GM19193 (cell line): ENCODE measurements around the gene SLC25A40.

ENCODE experiments used
- POLR2A ChIP-seq: IDR thresholded peaks from 4 replicates; pipeline ENCODE4 v1.6.1; 2011; ENCODE audit not compliant: insufficient read depth, insufficient read length; ENCODE audit errors: extremely low read depth

Gene SLC25A40

DNA sequence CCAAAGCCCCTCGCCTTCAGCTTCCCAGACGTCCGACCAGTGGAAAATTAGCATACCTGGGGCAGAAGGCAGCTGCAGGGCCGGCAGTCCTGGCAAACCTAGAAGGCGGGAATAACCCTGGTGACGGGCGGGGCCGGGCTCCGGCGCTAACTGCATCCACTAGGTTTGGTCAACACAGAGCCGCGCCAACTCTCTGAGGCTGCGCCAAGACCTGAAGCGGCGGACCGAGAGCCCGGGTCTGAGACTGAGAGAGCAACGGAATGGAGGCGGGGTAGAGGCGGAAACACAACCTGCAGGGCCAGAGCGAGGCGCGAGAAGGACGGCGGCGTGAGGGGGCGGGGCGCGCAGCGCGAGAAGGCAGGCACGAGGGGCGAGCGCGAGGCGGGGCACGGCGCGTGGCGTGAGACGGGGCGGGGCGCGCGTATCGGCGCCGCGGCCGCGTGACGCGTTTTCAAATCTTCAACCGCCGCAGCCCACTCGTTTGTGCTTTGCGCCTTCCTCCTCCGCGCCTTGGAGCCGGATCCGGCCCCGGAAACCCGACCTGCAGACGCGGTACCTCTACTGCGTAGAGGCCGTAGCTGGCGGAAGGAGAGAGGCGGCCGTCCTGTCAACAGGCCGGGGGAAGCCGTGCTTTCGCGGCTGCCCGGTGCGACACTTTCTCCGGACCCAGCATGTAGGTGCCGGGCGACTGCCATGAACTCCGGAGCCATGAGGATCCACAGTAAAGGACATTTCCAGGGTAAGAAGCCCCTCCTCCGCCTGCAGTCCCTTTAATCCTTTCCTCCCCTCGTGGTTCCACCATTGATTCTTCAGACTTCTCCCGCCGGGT, at the start of gene SLC25A40, which contains the start of gene DBF4:
TSS of gene SLC25A40 (minus strand) at position 321 of the 829 bp plus-strand sequence. CDS start 17,633 bp downstream, outside the sequence.
TSS of gene DBF4 (plus strand) at position 454 of the 829 bp plus-strand sequence. CDS start at position 694, 240 bp downstream.
- TF ChIP-seq POLR2A: peak; percentile 86

DNA sequence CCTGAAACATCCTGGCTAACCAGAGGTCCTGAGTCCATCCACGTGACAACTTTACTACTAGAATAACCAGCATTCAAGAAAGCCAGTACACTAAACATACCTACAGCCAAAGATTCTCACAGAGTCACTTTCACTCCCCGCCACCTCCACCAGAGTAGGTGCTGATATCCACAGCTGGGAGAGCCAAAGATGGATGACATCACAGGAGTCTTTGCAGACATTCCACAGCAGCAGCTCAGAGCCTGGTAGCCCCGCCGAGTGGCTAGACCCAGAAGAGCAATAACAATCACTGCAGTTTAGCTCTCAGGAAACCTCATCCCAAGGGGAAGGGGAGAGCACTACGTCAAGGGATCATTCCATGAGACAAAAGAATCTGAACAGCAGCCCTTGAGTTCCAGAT, 44.4 kb upstream of the SLC25A40 start:
- no peak for TF ChIP-seq POLR2A

- TF ChIP-seq POLR2A: no peak
Measured at GRCh38 chr7:87919875-87920274, 43.7 kb upstream of the SLC25A40 start.

- TF ChIP-seq POLR2A: no peak
Measured at GRCh38 chr7:87918740-87919139, 42.6 kb upstream of the SLC25A40 start.

GRCh38 chr7:87912121-87912520, 36.0 kb upstream of the SLC25A40 start:
- TF ChIP-seq POLR2A: no peak

- TF ChIP-seq POLR2A: no peak
Measured at GRCh38 chr7:87899255-87899654, 23.1 kb upstream of the SLC25A40 start.

DNA sequence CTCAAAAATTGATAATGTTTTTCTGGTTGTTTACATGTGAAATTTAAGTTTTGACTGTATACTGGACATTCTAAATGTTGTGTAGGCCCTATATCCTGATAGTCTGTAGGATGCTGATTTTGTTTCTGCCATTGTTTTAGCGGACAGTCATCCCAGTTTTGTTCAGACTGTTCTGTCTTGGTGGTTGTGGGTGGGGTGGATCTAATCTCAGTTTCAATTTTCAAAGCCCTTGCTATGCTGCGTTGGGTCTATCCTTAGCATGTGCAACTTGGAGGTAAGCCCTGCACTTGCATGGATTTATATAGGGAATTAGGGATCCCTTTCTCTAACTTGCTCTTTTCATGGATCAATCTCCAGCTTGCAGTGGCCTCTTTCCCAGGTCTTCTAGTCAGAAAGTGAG, 19.2 kb upstream of the SLC25A40 start:
- TF ChIP-seq POLR2A: no peak

GRCh38 chr7:87886875-87887274, 10.7 kb upstream of the SLC25A40 start:
- TF ChIP-seq POLR2A: no peak

DNA sequence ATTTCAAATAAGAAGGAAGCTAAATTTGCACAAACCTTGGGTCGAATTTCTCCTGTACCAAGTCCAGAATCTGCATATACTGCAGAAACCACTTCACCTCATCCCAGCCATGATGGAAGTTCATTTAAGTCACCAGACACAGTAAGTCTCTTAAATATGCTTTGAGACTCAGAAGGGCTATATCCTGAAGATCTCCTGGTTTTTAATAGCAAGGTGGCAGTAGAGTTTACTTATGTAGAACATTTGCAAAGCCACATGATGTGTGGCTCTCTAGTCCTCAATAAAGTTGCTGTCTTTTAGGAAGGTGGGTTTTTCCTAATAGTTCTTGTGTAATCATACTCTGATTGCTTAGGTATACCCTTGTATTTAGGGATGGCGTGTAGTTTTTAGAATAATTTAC, 8.9 kb upstream of the SLC25A40 start:
- TF ChIP-seq POLR2A: no peak

DNA sequence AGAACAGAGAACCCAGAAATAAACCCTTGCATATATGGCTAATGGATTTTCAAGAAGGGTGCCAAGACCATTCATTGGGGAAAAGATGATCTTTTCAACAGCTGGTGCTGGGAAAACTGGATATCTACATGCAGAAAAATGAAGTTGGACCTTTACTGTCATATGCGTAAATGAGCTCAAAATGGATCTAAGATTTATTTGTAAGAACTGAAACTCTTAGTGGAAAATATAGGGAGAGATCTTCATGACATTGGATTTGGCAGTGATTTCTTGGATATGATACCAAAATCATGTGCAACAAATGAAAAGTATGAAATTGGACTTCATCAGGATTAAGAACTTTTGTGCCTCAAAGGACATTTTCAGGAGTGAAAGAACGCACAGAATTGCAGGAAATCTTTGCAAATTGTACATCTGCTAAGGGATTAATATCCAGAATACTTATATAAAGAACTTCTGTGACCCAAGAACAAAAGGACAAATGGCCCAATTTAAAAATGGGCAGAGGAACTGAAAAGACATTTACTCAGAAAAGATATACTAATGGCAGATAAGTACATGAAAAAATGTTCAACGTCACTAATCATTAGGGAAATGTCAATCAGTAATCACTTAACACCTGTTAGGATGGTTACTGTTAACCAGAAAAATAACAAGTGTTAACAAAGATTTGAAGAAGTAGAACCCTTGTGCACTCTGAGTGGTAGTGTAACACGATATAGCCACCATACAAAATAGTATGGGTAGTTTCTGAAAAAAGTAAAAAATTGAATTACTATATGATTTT, 6.2 kb upstream of the SLC25A40 start:
- TF ChIP-seq POLR2A: no peak

DNA sequence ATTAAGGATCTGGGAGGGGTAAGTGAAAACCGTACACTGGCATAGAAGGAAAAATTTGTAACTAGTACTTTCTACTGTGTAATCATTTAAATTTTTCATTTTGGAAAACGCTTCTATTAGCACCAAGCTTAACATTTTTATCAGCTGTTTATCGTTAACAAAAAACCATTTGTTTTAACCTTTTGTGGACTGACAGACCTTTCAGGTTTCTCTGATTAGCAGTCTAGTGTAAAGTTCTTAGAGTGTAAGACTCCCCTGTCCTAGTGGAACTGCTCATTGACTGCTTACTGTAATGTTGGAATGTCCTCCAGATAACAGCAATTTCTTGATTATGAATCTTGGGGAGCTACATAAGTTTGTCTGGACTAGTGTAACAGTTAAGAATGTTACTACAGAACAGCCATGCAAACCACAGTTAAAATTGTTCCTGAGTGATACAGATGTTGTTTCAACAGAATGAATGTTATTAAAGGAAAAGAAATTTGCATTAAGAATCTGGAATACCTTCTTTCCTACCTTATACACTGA, 2.1 kb upstream of the SLC25A40 start:
- TF ChIP-seq POLR2A: no peak

DNA sequence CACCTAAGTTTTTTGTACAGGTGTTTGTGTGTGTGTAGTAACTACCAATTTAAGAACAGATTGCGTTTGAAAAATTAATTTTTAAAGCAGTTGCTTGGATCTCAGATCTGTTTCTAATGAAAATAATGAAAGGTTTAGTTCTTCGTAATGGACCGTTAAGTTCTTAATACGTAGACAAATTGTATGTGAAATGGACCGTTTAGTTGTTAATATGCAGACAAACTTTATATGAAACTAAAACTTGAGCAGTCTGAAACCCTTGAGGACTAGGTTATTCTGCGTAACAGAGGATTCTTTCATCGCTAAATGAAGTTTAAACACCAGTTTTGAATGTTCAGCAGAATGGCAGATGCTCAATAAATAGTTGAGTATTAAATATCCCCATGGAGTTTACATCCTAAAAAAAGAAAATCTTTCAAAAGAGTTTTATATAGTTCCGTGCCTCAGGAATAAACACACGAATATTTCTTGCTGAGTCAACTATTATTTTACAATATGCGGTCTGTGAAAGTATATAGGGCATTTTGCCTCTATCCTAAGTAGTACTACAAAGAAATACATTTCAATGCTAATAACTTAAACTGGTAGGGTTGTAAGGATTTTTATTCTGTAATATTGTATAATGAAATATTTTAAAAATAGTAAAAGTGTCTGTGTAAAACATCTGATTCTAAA, 1.3 kb upstream of the SLC25A40 start:
- no peak for TF ChIP-seq POLR2A

DNA sequence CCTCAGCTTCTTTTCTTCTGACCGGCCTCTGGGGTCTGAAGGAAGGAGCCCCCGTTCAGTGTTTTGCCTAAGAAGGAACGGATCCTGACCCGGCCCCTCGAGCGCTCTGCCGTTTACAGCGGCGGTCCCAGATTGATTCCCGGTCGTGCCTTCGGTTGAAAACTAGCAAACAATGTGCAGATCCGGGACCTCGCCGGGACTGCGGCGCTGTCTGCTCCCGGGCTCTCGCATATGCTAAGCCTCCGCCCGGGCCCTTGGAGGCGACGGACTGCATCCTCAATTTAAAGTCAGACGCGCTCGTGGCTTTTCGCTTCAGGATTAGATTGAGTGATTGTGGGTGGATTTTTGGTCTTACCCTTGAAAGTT, 692 bp upstream of the SLC25A40 start:
- TF ChIP-seq POLR2A: no peak

- no peak for TF ChIP-seq POLR2A
Measured at GRCh38 chr7:87875151-87876039, 765 bp downstream of the SLC25A40 start.
